Activated T-cell treated with anti-CD3 and anti-CD28 coated beads, Interleukin-2, amount 50 U/mL, for 72 hours (primary cell): ENCODE results near the gene SMC5. TPM values are rescaled to one million over a fixed set of nuclear protein-coding genes. Genes with fewer than 3 reads are reported as not detected.
"Not testable (repeated sequence)": the region's sequence is repeated elsewhere in the genome, so short reads cannot be mapped to it uniquely, and the experiment has no call there.

ENCODE experiments used
- ATAC-seq, 2 donors: fragments of 150-1000 bp; cut with Tn5 transposase; replicated peaks in 1 of 2; 2 replicates each; pipeline ENCODE4 v1.10.0; 2021; ENCODE audit warnings: moderate library complexity in 2 of 2, mild to moderate bottlenecking in 1 of 2
- DNase-seq, 2 donors: peaks; one replicate each; pipeline ENCODE4 v3.0.0; 2021 to 2022; ENCODE audit warnings: mixed read lengths in 1 of 2
- H3K27ac Mint-ChIP-seq: one replicate; pipeline ENCODE4 v1.8.0; 2022; ENCODE audit warnings: mild to moderate bottlenecking, moderate library complexity, mixed read lengths
- H3K27me3 Mint-ChIP-seq: one replicate; pipeline ENCODE4 v1.8.0; 2022; ENCODE audit warnings: low read depth, mixed read lengths
- H3K36me3 Mint-ChIP-seq, 2 donors: one replicate each; pipeline ENCODE4 v1.8.0; 2022; ENCODE audit warnings: mixed read lengths in 2 of 2, mild to moderate bottlenecking in 1 of 2; ENCODE audit not compliant: insufficient read depth in 2 of 2
- H3K4me1 Mint-ChIP-seq: one replicate; pipeline ENCODE4 v1.8.0; 2022; ENCODE audit warnings: low read depth, mixed read lengths
- H3K4me3 Mint-ChIP-seq, 2 donors: one replicate each; pipeline ENCODE4 v1.8.0; 2022; ENCODE audit warnings: mild to moderate bottlenecking in 2 of 2, mixed read lengths in 2 of 2, moderate library complexity in 2 of 2
- H3K9me3 Mint-ChIP-seq, 2 donors: one replicate each; pipeline ENCODE4 v1.8.0; 2022; ENCODE audit warnings: mixed read lengths in 2 of 2
- total RNA-seq, 2 donors: library from RNA; stranded (reverse); gene quantifications; one replicate each; pipeline ENCODE4 v1.2.3, GENCODE V29; 2022

Gene SMC5
- total RNA-seq, 2 donors from 2014 or later, result 33.9 to 38.6 TPM

DNA sequence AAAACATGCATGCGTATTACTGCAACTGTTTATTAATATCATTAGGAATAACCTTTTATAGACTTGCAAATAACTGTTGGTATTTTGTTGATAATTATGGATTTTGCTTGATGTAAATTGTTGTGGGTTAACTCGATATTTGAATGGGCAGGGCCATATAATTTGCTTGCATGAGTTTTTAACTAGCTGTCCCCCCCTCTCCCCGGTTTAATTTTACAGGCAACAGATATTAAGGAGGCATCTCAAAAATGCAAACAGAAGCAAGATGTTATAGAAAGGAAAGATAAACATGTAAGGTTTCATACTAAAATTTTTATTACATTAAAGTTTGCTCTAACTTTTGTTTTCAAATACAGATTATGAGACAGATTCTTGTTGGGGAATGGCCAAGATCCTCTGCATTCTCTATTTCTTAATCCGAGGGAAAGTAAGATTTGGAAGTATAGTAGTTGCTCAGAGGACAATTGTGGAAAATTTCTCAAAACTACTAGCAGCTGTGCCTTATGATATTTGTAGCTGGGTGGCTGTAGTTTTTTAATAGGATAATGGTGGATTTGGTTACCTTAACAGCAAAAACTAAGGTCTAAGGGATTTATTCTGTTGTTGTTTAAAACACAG lies 27.3 kb downstream of the SMC5 start:
- H3K27me3 Mint-ChIP-seq, result no peaks in the 10 kb centered on the region
- ATAC-seq, result no peak

DNA sequence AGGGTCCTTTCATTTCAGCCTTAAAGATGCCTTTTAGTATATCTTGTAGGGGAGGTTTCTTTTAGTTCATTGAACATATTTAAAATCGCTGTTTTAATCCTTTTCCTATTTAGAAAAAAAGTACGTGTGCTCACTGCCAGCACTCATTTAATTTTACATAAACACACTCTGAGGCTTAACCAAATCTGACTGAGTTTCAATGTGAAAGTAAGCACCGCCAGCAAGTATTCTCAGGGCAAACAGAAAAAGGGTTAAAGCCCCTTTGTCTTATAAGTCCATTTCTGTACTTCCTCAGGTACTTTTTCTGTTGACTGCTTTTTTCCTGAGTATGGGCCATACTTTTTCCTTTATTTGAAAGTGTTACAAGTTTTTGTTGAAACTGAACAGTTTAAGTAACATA lies 31.8 kb downstream of the SMC5 start:
- ATAC-seq (no peak), DNase-seq (no peak)
- Mint-ChIP-seq H3K4me3 (no peak overlapping the region), H3K36me3 (peaks cover 16 to 57% of the 10 kb centered on the region in 2 donors), H3K9me3 (peaks cover 2% of the 10 kb centered on the region in 2 donors), H3K27ac (no peak overlapping the region), H3K27me3 (no peaks in the 10 kb centered on the region), H3K4me1 (peaks cover 13% of the 10 kb centered on the region)

More for the DNA sequence above, 27.3 kb downstream of the SMC5 start:
- DNase-seq, result no peak
- Mint-ChIP-seq H3K4me3 (no peak overlapping the region), H3K36me3 (peaks cover 5 to 37% of the 10 kb centered on the region in 2 donors), H3K9me3 (peaks cover 0 to 2% of the 10 kb centered on the region in 2 donors), H3K27ac (peak overlapping the region; percentile 38), H3K4me1 (peaks cover 3% of the 10 kb centered on the region)

DNA sequence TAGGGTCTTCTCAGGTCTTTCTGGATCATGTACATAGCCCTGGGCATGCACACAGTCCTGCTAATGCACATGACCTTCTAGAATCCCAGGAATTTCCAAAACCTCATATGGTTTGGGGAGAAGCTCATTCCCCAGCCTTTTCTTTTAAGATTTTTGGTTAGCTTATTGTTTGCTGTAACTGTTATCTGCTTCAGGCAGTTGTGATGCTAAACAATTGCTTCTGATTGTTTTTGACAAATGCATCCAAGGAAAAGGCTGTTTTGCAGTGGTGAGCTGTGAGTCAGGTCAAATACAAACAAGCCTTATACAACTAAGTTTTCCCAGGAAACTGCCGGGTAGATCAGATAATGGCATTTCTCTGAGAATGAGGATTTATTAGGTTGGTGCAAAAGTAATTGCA lies 32.7 kb downstream of the SMC5 start:
- ATAC-seq (no peak), DNase-seq (no peak)
- Mint-ChIP-seq H3K36me3 (peaks cover 16 to 56% of the 10 kb centered on the region in 2 donors), H3K27me3 (no peaks in the 10 kb centered on the region), H3K9me3 (peaks cover 2% of the 10 kb centered on the region in 2 donors), H3K27ac (no peak overlapping the region), H3K4me1 (peaks cover 13% of the 10 kb centered on the region), H3K4me3 (no peak overlapping the region)

DNA sequence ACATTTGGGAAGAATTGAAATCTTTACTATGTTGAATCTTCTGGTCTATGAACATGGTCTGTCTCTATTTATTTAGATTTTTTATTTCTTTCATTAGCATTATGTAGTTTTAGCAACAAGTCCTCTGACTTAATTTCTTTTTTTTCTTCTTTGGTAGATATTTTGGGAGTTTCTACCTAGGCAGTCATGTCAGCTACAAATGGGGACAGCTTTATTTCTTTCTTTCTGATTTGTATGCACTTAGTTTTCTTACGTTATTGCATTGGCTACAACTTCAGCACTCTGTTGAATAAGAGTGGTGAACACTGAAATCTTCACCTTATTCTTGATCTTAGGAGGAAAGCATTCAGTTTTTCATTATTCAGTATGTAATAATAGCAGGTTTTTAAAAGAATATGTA lies 33.5 kb downstream of the SMC5 start:
- no peak overlapping the region for H3K27ac Mint-ChIP-seq
- peaks cover 16 to 52% of the 10 kb centered on the region in 2 donors for H3K36me3 Mint-ChIP-seq
- no peak for DNase-seq
- no peak overlapping the region for H3K4me3 Mint-ChIP-seq
- H3K9me3 Mint-ChIP-seq, result peaks cover 2% of the 10 kb centered on the region in 2 donors
- ATAC-seq, result no peak
- no peaks in the 10 kb centered on the region for H3K27me3 Mint-ChIP-seq
- peaks cover 13% of the 10 kb centered on the region for H3K4me1 Mint-ChIP-seq

DNA sequence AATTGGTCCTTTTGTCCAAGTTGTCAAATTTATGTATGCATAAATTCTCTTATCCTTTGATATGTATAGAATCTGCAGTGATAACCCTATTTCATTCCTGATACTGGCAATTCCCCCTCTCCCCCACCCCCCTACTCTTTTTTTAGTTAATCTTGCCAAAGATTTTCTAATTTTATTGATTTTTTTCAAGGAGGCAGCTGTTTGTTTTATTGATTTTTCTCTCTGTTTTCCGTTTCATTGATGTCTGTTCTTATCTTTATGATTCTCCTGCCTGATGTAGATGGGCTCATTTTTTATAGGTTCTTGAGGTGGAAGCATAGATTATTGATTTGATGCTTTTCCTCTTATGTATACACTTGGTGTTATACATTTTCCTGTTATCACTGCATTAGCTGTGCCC lies 34.4 kb downstream of the SMC5 start:
- Mint-ChIP-seq H3K4me1 (peaks cover 13% of the 10 kb centered on the region), H3K4me3 (no peak overlapping the region), H3K36me3 (peaks cover 17 to 51% of the 10 kb centered on the region in 2 donors), H3K27ac (peak overlapping the region; percentile 69), H3K9me3 (peaks cover 2% of the 10 kb centered on the region in 2 donors), H3K27me3 (no peaks in the 10 kb centered on the region)
- DNase-seq, result no peak
- no peak for ATAC-seq

DNA sequence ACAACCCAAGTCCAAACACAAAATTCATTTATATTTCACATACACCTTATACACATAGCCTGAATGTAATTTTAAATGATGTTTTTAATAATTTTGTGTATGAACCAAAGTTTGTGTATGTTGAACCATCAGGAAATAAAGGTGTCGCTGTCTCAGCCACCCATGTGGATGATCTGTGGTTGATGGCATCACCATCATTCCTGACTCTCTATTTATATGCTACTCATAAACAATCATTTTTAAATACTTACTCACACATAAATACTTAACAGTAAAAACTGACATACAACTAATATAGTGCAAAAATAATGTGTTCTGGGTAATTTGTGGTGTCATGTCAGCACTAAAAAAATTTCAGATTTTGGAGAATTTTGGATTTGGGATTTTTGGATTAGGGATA lies 38.4 kb downstream of the SMC5 start:
- peaks cover 17 to 56% of the 10 kb centered on the region in 2 donors for H3K36me3 Mint-ChIP-seq
- H3K27me3 Mint-ChIP-seq, result no peaks in the 10 kb centered on the region
- ATAC-seq, result no peak
- H3K4me3 Mint-ChIP-seq, result no peak overlapping the region
- peaks cover 0 to 2% of the 10 kb centered on the region in 2 donors for H3K9me3 Mint-ChIP-seq
- H3K27ac Mint-ChIP-seq, result no peak overlapping the region
- H3K4me1 Mint-ChIP-seq, result peaks cover 8% of the 10 kb centered on the region
- DNase-seq, result no peak

DNA sequence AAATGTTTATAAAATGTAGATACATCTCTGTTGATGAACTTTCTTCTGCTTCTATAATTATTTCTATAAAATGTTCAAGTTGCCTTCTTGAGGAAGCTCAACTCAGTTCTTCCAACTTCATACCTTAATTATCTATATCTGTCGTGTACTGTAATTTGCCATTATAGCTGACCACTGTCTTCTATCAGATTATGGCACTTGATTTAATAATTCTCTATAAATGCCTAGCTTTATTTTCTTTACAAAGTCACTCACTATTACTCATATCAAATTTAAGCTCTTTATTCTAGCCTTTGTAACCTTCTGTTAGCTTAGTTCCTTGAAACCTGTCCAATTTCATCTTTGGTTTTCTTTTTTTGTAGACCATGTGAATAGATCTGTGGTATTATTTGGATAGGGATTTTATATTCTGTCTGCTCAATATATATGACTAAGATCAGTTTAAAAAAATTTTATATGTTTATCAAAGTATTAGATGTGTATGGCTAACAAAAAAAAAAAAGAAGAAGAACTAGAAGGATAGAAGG lies 39.5 kb downstream of the SMC5 start:
- Mint-ChIP-seq H3K9me3 (peaks cover 0 to under 1% of the 10 kb centered on the region in 2 donors), H3K4me1 (peaks cover 8% of the 10 kb centered on the region), H3K4me3 (no peak overlapping the region), H3K27ac (no peak overlapping the region), H3K36me3 (peaks cover 16 to 51% of the 10 kb centered on the region in 2 donors), H3K27me3 (no peaks in the 10 kb centered on the region)
- no peak for DNase-seq
- ATAC-seq, result no peak

DNA sequence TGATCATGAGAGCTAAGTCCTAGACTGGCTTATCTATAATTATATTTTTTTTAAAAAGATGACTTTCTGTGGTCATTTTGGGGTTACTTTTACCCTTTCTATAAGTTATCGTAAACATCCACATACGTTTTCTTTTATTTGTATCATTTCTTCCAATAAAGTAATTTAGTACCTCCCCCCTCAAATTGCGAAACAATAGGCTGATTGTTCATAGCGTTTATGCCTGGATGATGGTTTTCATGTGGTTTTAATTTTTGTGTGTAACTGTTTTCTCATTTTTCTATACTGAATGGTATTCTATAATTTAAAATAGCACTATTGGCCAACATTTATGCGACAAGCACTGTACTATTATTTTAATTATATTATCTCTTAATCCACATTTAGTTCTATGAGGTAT lies 44.5 kb downstream of the SMC5 start:
- Mint-ChIP-seq H3K36me3 (peaks cover 7 to 46% of the 10 kb centered on the region in 2 donors), H3K4me3 (no peak overlapping the region), H3K9me3 (no peaks in the 10 kb centered on the region), H3K27me3 (no peaks in the 10 kb centered on the region), H3K27ac (no peak overlapping the region), H3K4me1 (no peaks in the 10 kb centered on the region)
- no peak for DNase-seq
- no peak for ATAC-seq

DNA sequence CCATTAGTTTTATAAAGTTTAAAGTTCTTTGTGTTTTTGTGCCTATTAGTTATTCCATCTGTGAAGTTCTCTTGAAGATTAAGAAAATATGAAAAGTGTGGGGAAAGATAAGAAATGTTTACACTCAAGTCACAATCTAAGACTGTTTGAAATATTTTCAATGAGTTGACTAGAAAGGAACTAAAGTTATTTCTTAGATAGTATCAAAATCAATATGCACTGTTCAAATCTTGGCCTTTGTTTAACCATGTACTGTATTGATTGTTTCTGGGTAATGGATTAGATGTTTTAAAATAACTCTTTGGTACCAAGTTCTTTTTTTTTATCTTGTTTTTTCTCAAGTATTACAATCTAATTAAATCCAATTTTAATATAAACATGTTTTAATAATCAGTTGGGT lies 46.0 kb downstream of the SMC5 start:
- H3K9me3 Mint-ChIP-seq, result no peaks in the 10 kb centered on the region
- no peak overlapping the region for H3K4me3 Mint-ChIP-seq
- H3K4me1 Mint-ChIP-seq, result no peaks in the 10 kb centered on the region
- ATAC-seq, result no peak
- no peak overlapping the region for H3K27ac Mint-ChIP-seq
- H3K27me3 Mint-ChIP-seq, result no peaks in the 10 kb centered on the region
- DNase-seq, result no peak
- peaks cover 9 to 42% of the 10 kb centered on the region in 2 donors for H3K36me3 Mint-ChIP-seq

DNA sequence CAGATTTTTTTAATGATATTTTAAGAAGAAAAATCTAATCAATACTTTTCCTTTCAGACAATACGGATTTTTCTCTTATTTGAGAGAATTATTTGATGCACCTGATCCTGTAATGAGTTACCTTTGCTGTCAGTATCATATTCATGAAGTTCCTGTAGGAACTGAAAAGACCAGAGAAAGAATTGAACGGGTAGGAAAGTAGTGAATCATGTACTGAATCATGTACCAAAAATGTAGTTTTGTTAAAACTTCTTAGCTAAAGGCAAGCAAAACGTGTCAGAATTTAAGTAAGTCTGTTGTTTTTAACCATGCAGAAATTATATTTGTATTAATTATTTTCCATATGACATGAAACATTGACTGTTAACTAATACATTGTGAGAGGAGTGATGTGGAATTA lies 56.6 kb downstream of the SMC5 start:
- ATAC-seq, result no peak
- H3K36me3 Mint-ChIP-seq, result peaks cover 6 to 29% of the 10 kb centered on the region in 2 donors

DNA sequence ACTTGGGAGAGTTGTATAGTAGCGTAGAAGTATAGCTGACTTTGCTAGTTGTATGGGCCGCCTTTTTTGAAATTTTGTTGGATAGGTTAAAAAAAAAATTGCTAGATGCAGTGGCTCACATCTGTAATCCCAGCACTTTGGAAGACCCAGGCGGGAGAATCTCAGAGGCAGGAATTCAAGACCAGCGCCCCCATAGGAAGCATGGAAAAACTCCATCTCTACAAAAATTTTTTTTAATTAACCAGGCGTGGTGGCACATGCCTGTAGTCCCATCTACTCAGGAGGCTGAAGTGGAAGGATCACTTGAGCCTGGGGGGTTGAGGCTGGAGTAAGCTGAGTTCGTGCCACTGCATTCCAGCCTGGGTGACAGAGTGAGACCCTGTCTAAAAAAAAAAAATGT lies 59.2 kb downstream of the SMC5 start:
- Mint-ChIP-seq H3K27ac (no peak overlapping the region), H3K4me1 (no peaks in the 10 kb centered on the region), H3K4me3 (no peak overlapping the region), H3K9me3 (no peaks in the 10 kb centered on the region), H3K36me3 (peaks cover 7 to 22% of the 10 kb centered on the region in 2 donors), H3K27me3 (no peaks in the 10 kb centered on the region)
- no peak for ATAC-seq
- no peak for DNase-seq

More for the DNA sequence above, 56.6 kb downstream of the SMC5 start:
- H3K4me1 Mint-ChIP-seq, result peaks cover 4% of the 10 kb centered on the region
- no peak overlapping the region for H3K4me3 Mint-ChIP-seq
- DNase-seq, result no peak
- H3K27me3 Mint-ChIP-seq, result no peaks in the 10 kb centered on the region
- no peaks in the 10 kb centered on the region for H3K9me3 Mint-ChIP-seq
- H3K27ac Mint-ChIP-seq, result no peak overlapping the region

DNA sequence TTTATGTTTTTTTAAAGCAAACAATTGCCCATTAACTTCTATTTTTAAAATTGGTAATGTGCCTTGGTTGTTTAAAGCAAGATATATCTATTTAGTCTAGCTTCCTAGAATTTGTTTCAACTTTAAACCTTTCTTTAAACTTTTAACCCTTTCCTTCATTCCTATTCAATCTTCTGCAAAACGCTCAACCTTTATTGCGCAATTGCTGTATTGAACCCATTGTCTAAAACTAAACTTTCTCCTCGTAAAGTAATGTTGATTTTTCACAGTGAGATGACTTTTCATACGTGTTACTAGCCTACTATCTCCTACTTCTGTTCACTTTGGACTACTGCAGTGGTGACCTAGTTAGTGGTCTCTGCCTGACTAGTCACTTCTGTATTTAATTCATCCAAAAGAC lies 63.3 kb downstream of the SMC5 start:
- H3K36me3 Mint-ChIP-seq, result peaks cover 14 to 43% of the 10 kb centered on the region in 2 donors
- H3K27me3 Mint-ChIP-seq, result no peaks in the 10 kb centered on the region
- no peaks in the 10 kb centered on the region for H3K9me3 Mint-ChIP-seq
- DNase-seq (no peak), ATAC-seq (no peak)
- H3K4me1 Mint-ChIP-seq, result no peaks in the 10 kb centered on the region
- H3K4me3 Mint-ChIP-seq, result no peak overlapping the region
- no peak overlapping the region for H3K27ac Mint-ChIP-seq

DNA sequence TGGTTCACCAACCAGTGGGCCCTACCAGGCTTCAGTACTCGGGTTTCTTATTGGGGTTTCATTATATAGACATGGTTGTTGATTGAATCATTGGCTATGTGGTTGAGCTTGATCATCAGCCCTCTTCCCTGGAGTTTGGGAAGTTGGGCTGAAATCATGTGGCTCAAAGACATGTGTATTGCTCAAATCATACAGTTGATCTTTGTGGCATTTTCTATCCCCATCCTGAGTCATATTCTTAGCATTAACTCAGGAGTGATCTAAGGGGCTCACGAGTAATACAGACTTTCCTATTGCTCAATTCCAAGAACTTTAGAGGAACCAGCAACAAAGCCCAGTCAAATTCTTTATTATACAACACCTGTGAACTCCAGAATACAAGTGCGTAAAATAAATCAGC lies 66.2 kb downstream of the SMC5 start:
- Mint-ChIP-seq H3K9me3 (no peaks in the 10 kb centered on the region), H3K27me3 (no peaks in the 10 kb centered on the region), H3K4me3 (no peak overlapping the region), H3K36me3 (peaks cover 24 to 55% of the 10 kb centered on the region in 2 donors), H3K27ac (no peak overlapping the region), H3K4me1 (no peaks in the 10 kb centered on the region)
- ATAC-seq, result peak in 1 of 2 donors; percentile 21
- DNase-seq, result no peak

DNA sequence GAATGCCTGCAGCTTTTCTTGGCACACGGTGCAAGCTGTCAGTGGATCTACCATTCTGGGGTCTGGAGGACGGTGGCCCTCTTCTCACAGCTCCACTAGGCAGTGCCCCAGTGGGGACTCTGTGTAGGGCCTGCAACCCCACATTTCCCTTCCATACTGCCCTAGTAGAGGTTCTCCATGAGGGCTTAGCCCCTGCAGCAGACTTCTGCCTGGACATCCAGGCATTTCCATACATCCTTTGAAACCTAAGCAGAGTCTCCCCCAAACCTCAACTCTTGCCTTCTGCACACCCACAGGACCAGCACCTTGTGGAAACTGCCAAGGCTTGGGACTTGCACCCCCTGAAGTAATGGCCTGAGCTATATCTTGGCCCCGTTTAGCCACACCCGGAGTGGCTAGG lies 69.8 kb downstream of the SMC5 start:
- not testable (repeated sequence) for H3K4me1 Mint-ChIP-seq, DNase-seq, ATAC-seq, H3K27me3 Mint-ChIP-seq, H3K27ac Mint-ChIP-seq, H3K4me3 Mint-ChIP-seq, H3K9me3 Mint-ChIP-seq
- H3K36me3 Mint-ChIP-seq, result peaks cover 22 to 47% of the 10 kb centered on the region in 2 donors
